ENCODE measurements around the gene ZNF136.

ZNF136 gene

DNA sequence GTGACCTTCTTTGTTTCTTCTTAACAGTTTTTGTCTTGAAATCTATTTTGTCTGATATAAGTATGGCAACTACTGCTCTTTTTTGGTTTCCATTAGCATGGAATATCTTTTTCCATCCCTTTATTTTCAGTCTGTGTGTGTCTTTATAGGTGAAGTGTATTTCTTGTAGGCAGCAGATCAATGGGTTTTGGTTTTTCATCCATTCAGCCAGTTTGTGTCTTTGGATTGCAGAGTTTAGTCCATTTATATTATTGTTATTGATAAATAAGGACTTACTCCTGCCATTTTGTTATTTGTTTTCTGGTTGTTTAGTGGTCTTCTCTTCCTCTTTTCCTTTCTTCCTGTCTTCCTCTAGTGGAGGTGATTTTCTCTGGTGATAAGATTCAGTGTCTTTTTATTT is 54.4 kb downstream of the ZNF136 start:
- no peak for DNase-seq
- TF ChIP-seq GATA1 (IDR thresholded peaks at IDR 0.05; ENCODE audit: low read depth, low read length): no peak
- TF ChIP-seq POLR2A (IDR thresholded peaks at IDR 0.05; ENCODE audit: low read length): no peak

DNA sequence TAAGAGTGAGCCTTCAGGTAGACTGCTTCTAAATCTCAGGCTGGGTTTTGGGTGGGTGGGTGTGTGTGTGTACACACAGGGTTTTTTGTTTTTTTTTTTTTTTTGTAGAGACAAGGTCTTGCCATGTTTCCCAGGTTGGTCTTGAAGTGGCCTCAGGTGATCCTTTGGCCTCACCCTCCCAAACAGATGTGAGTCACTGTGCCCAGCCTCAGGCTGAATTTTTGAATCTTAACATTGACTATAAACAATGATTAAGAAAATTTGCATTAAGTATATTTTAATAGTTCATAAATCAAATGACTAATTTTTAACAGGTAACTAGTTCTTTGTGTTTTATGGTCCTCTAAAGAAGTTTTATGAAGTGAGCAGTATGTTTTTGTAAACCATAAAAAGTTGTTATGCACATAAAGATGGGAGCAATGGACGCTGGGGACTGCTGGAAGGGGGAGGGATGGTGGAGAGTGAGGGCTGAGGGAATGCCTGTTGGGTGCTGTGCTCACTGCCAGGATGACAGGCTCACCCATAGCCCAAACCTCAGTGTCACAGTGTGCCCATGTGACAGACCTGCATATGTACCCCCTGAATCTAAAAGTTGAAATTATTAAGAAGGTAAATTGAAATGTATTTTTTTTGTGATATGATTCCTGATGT is 60.2 kb downstream of the ZNF136 start:
- no peak for TF ChIP-seq POLR2A (IDR thresholded peaks at IDR 0.05; ENCODE audit: low read length)
- TF ChIP-seq GATA1 (IDR thresholded peaks at IDR 0.05; ENCODE audit: low read depth, low read length): no peak
- DNase-seq: no peak

DNA sequence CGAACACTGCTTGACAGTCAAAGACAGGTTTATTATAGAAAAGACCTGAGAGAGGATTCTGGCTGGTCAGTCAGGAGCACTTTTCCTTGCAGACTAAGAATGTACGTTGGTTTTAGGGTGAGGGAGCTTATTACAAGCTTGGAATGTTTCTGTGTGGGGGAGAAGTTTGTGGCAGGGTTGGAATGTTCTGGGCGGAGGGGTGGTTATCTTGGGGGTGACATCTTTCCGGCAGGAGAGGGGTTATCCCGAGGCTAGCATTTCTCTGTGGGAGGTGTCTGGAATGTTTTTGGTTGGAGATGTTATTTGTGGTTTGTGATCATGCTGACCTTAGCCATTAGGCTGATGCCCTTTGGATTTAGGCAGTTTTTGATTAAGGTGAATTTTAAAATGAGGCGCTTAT is 61.8 kb downstream of the ZNF136 start:
- DNase-seq: no peak
- TF ChIP-seq POLR2A (IDR thresholded peaks at IDR 0.05; ENCODE audit: low read length) (no peak), GATA1 (IDR thresholded peaks at IDR 0.05; ENCODE audit: low read depth, low read length) (no peak)

DNA sequence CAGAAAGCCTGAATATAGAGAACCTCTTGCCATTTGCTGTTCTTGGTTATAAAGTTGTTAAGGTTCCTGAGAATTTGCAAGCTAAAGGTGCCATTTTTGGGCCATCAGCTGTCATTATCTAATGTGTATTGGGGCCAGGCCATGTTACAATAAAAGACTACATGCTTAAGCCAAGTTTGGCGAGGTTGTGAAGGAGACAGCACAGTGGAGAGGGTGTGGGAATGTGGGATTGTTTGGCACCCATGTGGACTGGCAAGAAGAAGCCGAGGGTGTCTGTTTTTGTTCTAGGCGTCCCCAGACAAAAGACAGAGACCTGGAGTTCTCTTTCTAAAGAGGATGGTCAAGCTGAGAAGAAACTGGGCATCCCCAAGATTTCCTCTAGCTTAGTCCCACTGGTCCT is 67.1 kb downstream of the ZNF136 start:
- no peak for TF ChIP-seq GATA1 (IDR thresholded peaks at IDR 0.05; ENCODE audit: low read depth, low read length)
- no peak for TF ChIP-seq POLR2A (IDR thresholded peaks at IDR 0.05; ENCODE audit: low read length)
- DNase-seq: no peak

DNA sequence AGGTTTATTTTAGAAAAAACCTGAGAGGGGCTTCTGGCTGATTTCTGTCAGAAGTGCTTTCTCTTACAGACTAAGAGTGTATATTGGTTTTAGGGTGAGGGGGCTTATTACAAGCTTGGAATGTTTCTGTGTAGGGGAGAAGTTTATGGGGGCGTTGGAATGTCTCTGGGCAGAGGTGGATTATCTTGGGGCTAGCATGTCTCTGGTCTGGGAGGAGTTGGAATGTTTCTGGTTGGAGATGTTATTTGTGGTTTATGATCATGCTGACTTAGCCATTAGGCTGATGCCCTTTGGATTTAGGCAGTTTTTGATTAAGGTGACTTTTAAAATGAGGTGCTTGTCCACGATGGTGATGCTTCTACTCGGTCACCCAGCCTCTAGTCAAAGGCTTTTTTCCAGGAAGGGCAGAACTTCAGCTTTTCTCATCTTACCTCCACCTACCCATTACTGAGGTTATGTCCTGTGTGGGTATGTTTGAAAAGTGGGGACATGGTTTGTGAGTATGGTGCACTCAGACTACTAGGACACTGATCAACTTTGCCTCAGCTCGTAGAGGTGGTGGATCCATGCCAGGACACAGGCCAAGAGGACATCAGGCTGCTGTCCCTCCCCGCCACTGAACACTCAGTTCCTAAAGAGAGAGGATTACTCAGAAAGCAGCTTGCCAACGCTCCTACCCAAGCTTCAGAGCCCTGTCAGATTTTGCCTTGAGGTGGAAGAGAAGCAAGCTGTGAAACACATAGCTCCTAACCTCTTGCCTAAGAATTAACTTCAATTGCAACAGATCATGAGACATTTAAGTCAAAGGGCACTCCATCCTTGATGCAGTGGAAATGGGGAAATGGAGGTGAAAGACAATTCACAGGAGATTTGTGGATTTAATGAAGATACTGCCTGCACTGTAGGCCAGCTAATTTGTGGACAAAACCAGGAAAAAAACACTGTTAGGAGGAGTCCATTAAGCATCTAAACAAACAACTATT is 68.1 kb downstream of the ZNF136 start:
- no peak for TF ChIP-seq GATA1 (IDR thresholded peaks at IDR 0.05; ENCODE audit: low read depth, low read length)
- no peak for TF ChIP-seq POLR2A (IDR thresholded peaks at IDR 0.05; ENCODE audit: low read length)
- no peak for DNase-seq

DNA sequence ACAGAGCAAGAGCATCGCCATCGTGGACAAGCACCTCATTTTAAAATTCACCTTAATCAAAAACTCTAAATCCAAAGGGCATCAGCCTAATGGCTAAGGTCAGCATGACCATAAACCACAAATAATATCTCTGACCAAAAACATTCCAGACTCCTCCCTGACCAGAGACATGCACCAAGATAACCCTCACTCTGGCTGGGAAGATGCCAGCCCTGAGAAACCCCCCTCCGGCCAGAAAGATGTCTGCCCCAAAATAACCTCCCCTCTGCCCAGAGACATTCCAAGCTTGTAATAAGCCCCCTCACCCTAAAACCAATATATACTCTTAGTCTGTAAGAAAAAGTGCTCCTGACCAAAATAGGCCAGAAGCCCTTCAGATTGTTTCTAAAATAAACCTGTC is 70.1 kb downstream of the ZNF136 start:
- TF ChIP-seq GATA1 (IDR thresholded peaks at IDR 0.05; ENCODE audit: low read depth, low read length): no peak
- TF ChIP-seq POLR2A (IDR thresholded peaks at IDR 0.05; ENCODE audit: low read length): no peak
- no peak for DNase-seq

DNA sequence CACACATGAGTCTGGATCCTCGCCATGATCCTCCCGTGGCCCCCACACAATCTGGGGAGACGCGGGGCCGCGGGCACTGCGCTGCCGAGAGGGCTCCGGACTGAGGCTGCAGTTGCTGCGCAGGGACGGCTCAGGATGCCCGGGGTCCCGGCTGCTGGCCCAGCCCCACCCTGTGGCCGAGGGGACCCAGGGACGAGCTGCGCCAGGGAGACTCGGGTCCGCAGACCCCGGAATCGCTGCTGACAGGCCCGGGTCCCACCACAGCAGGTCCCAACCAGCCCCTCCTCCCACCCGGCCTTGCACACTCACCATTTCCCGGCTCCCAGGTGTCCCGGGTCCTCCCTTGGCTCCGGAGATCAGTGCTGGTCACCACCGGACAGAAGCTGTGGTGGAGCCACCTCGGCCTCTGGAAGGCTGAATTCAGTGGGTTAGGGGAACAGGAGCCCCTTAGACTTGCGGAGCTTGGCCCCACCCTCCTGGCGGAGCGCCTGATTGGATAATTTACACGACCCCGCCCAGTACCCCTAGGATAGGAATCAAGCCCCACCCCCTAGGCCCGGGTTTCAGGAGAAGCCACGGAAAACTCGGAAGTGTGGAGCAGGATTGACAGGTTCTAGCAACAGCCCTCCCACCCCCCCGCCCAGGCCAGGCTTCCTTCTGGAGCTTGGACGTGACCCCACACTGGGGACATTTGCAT is 74.4 kb downstream of the ZNF136 start:
- DNase-seq: no peak
- TF ChIP-seq POLR2A (IDR thresholded peaks at IDR 0.05; ENCODE audit: low read length) (no peak), GATA1 (IDR thresholded peaks at IDR 0.05; ENCODE audit: low read depth, low read length) (no peak)
